HCT116 (cell line): ENCODE data around the gene PRR16. TPM values are rescaled to one million over a fixed set of nuclear protein-coding genes. Genes with fewer than 3 reads are reported as not detected.

Experiments used
- ATAC-seq: fragments of 200-7000 bp; cut with Tn5 transposase; 2 replicates; pipeline ENCODE4 v1.9.1; 2020; ENCODE audit warnings: mild to moderate bottlenecking, moderate library complexity
- BruUV-seq: library from RNA; stranded (reverse); fragments of 400-500 nt; replicated peaks from 2 replicates; lab custom pipeline; 2021; lab: Mats Ljungman, UMichigan
- CTCF ChIA-PET: fragments of 300-600 bp; sonication (Branson Sonifier 250); formaldehyde crosslinking; loops from one replicate; lab custom pipeline; 2021; ENCODE audit warnings: antibody characterized with exemption; lab: Charles Lee
- POLR2A ChIA-PET: fragments of 300-600, 350-600 bp; sonication (Branson Sonifier 250); formaldehyde crosslinking; loops from one replicate; lab custom pipeline; 2021; ENCODE audit warnings: antibody characterized with exemption; lab: Charles Lee
- RAD21 ChIA-PET, 2 experiments: fragments of 300-600 bp; sonication (Branson Sonifier 250); formaldehyde crosslinking; loops; one replicate each; lab custom pipeline; 2023; ENCODE audit warnings: low total read pairs in 2 of 2; ENCODE audit not compliant: uncharacterized antibody in 2 of 2, unreplicated experiment in 2 of 2, low non-redundant PET in 1 of 2; lab: Charles Lee
- DNase-seq: peaks from one replicate; pipeline ENCODE4 v3.0.0-alpha.2; 2010; ENCODE audit warnings: low read depth, low spot score
- H2AFZ ChIP-seq: fragments of 200-600 bp; shearing (Covaris generic), sonication (generic); 2 replicates; pipeline ENCODE4 v1.6.1; 2017; ENCODE audit warnings: low read depth, mixed run types, mixed read lengths, antibody characterized with exemption, low read length; ENCODE audit not compliant: poor library complexity, severe bottlenecking
- H3K27ac ChIP-seq: 2 replicates; pipeline ENCODE4 v1.5.1; 2012; ENCODE audit warnings: low read depth, low read length
- H3K27me3 ChIP-seq: fragments of 200-600 bp; sonication (generic); 2 replicates; pipeline ENCODE4 v1.6.1; 2016; ENCODE audit warnings: mixed run types, low read length, mixed read lengths; ENCODE audit not compliant: insufficient read depth
- H3K36me3 ChIP-seq, 2 experiments: fragments of 200-500 bp in 1 of 2; fragments of 200-600 bp in 1 of 2; sonication (Bioruptor generic) in 1 of 2; sonication (generic) in 1 of 2; 2 replicates each; pipeline versions ENCODE4 v1.5.1 to v1.6.1; 2014 to 2016; ENCODE audit warnings: low read length in 2 of 2, inconsistent platforms in 1 of 2, mixed read lengths in 1 of 2, mixed run types in 1 of 2; ENCODE audit not compliant: insufficient read depth in 2 of 2, control insufficient read depth in 1 of 2
- H3K4me1 ChIP-seq, 2 experiments: fragments of 200-600 bp in 1 of 2; sonication (generic) in 1 of 2; 2 replicates each; pipeline versions ENCODE4 v1.5.1 to v1.6.1; 2012 to 2017; ENCODE audit warnings: low read length in 2 of 2, inconsistent platforms in 1 of 2, mild to moderate bottlenecking in 1 of 2, mixed read lengths in 1 of 2, mixed run types in 1 of 2, moderate library complexity in 1 of 2; ENCODE audit not compliant: insufficient read depth in 2 of 2, control insufficient read depth in 1 of 2
- H3K4me2 ChIP-seq: fragments of 200-600 bp; sonication (generic); 2 replicates; pipeline ENCODE4 v1.6.1; 2017; ENCODE audit warnings: mixed run types, low read length, mixed read lengths
- H3K4me3 ChIP-seq, 2 experiments: fragments of 200-600 bp in 1 of 2; sonication (generic) in 1 of 2; replicated peaks in 1 of 2; 2 replicates each; pipeline ENCODE4 v1.5.1; 2011 to 2016; ENCODE audit warnings: low read length in 2 of 2, control low read depth in 1 of 2, low read depth in 1 of 2, mild to moderate bottlenecking in 1 of 2, mixed read lengths in 1 of 2, mixed run types in 1 of 2
- H3K79me2 ChIP-seq: fragments of 200-600 bp; sonication (generic); 2 replicates; pipeline ENCODE4 v1.6.1; 2017; ENCODE audit warnings: mild to moderate bottlenecking, mixed run types, low read length, moderate library complexity, mixed read lengths; ENCODE audit not compliant: insufficient read depth
- H3K9ac ChIP-seq: fragments of 200-600 bp; sonication (generic); 2 replicates; pipeline ENCODE4 v1.6.1; 2016; ENCODE audit warnings: low read length, mixed read lengths
- H3K9me2 ChIP-seq: fragments of 200-600 bp; sonication (generic), shearing (Covaris generic); 2 replicates; pipeline ENCODE4 v1.6.1; 2017; ENCODE audit warnings: mixed run types, mild to moderate bottlenecking, moderate library complexity; ENCODE audit not compliant: insufficient read depth
- H3K9me3 ChIP-seq, 2 experiments: fragments of 200-500 bp in 1 of 2; fragments of 200-600 bp in 1 of 2; sonication (Bioruptor generic) in 1 of 2; sonication (generic) in 1 of 2; 2 replicates each; pipeline ENCODE4 v1.6.1; 2014 to 2017; ENCODE audit warnings: low read length in 2 of 2, mixed read lengths in 2 of 2, inconsistent platforms in 1 of 2, low read depth in 1 of 2, mild to moderate bottlenecking in 1 of 2, mixed run types in 1 of 2, moderate library complexity in 1 of 2; ENCODE audit not compliant: control insufficient read depth in 1 of 2, insufficient read depth in 1 of 2
- H4K20me1 ChIP-seq: fragments of 200-600 bp; sonication (generic), shearing (Covaris generic); 2 replicates; pipeline ENCODE4 v1.6.1; 2017; ENCODE audit warnings: mixed run types, mild to moderate bottlenecking, moderate library complexity; ENCODE audit not compliant: insufficient read depth
- CEBPB ChIP-seq: IDR thresholded peaks from 2 replicates; pipeline ENCODE4 v1.6.1; 2012; ENCODE audit warnings: low read depth
- CTCF ChIP-seq, 3 experiments: fragments of 200-600 bp in 1 of 3; sonication (generic) in 1 of 3; IDR thresholded peaks in 2 of 3; conservative IDR thresholded peaks in 1 of 3; 2 replicates each; pipeline ENCODE4 v1.5.1; 2012 to 2017; ENCODE audit warnings: low read depth in 2 of 3, low read length in 2 of 3, antibody characterized with exemption in 1 of 3, borderline replicate concordance in 1 of 3, control low read depth in 1 of 3, mild to moderate bottlenecking in 1 of 3, mixed read lengths in 1 of 3, mixed run types in 1 of 3, moderate library complexity in 1 of 3; ENCODE audit not compliant: insufficient read depth in 1 of 3
- EGR1 ChIP-seq: IDR thresholded peaks from 2 replicates; pipeline ENCODE4 v1.6.1; 2012; ENCODE audit warnings: low read depth
- EZH2 ChIP-seq: fragments of 200-600 bp; sonication (generic); IDR thresholded peaks from 2 replicates; pipeline ENCODE4 v1.6.1; 2017; ENCODE audit warnings: antibody characterized with exemption, mixed run types
- EZH2phosphoT487 ChIP-seq: fragments of 200-600 bp; IDR thresholded peaks from 2 replicates; pipeline ENCODE4 v1.6.1; 2018; ENCODE audit warnings: antibody characterized with exemption, borderline replicate concordance
- FOSL1 ChIP-seq: IDR thresholded peaks from 2 replicates; pipeline ENCODE4 v1.6.1; 2012; ENCODE audit warnings: low read depth
- JUND ChIP-seq: IDR thresholded peaks from 2 replicates; pipeline ENCODE4 v1.6.1; 2012
- POLR2A ChIP-seq: IDR thresholded peaks from 2 replicates; pipeline ENCODE4 v1.7.0; 2011; ENCODE audit warnings: borderline replicate concordance; ENCODE audit not compliant: insufficient read depth, insufficient read length; ENCODE audit errors: extremely low read depth
- POLR2AphosphoS5 ChIP-seq: IDR thresholded peaks from 2 replicates; pipeline ENCODE4 v1.6.1; 2011; ENCODE audit warnings: mild to moderate bottlenecking, low read depth, low read length, moderate library complexity
- RAD21 ChIP-seq: IDR thresholded peaks from 2 replicates; pipeline ENCODE4 v1.6.1; 2012; ENCODE audit warnings: low read depth, mild to moderate bottlenecking
- REST ChIP-seq: IDR thresholded peaks from 2 replicates; pipeline ENCODE4 v1.6.1; 2012; ENCODE audit warnings: low read depth
- SP1 ChIP-seq: IDR thresholded peaks from 2 replicates; pipeline ENCODE4 v1.6.1; 2012; ENCODE audit warnings: low read depth
- SRF ChIP-seq: IDR thresholded peaks from 2 replicates; pipeline ENCODE4 v1.6.1; 2012; ENCODE audit warnings: low read depth
- YY1 ChIP-seq: IDR thresholded peaks from 2 replicates; pipeline ENCODE4 v1.6.1; 2011; ENCODE audit warnings: low read length, low read depth, moderate library complexity, mild to moderate bottlenecking; ENCODE audit not compliant: insufficient replicate concordance; ENCODE audit errors: extremely low read depth
- ZBTB33 ChIP-seq: IDR thresholded peaks from 2 replicates; pipeline ENCODE4 v1.6.1; 2011; ENCODE audit warnings: mild to moderate bottlenecking, low read length, moderate library complexity; ENCODE audit not compliant: insufficient replicate concordance; ENCODE audit errors: extremely low read depth
- ZFX ChIP-seq: fragments of 450-650 bp; IDR thresholded peaks from 2 replicates; pipeline ENCODE4 v1.6.1; 2017
- intact Hi-C: fragments of 100-400 bp; cut with micrococcal nuclease; formaldehyde crosslinking; loops from 2 replicates; pipeline ENCODE4 v1.10.0; 2022
- total RNA-seq: library from RNA; stranded (reverse); gene quantifications from one replicate; pipeline ENCODE4 v1.2.1, GENCODE V29; 2021; ENCODE audit not compliant: unreplicated experiment

The PRR16 gene
- total RNA-seq, 1 experiment from 2014 or later: 0.42 TPM

- intact Hi-C loops: no loop called here
- H3K27ac ChIP-seq: no peak overlapping the region
- ATAC-seq: no peak
These were observed 253.3 kb downstream of the PRR16 start for GRCh38 chr5:120717381-120717780.

More at GRCh38 chr5:120717381-120717780, 253.3 kb downstream of the PRR16 start:
- Histone ChIP-seq H3K4me1 (no peaks in the 10 kb centered on the region), H3K9me2 (no peaks in the 10 kb centered on the region), H3K4me3 (no peak overlapping the region), H2AFZ (no peak overlapping the region), H3K27me3 (no peaks in the 10 kb centered on the region), H4K20me1 (no peaks in the 10 kb centered on the region), H3K79me2 (no peaks in the 10 kb centered on the region), H3K36me3 (no peaks in the 10 kb centered on the region), H3K4me2 (no peak overlapping the region), H3K9me3 (no peaks in the 10 kb centered on the region), H3K9ac (no peak overlapping the region)
- ChIA-PET RAD21 (no interaction called here), CTCF (no interaction called here), POLR2A (no interaction called here)
- BruUV-seq: no TSS peak
- no peak for DNase-seq
- TF ChIP-seq JUND: no peak
- no peak for TF ChIP-seq EZH2phosphoT487
- TF ChIP-seq CEBPB: no peak
- no peak for TF ChIP-seq ZFX
- no peak for TF ChIP-seq POLR2A
- TF ChIP-seq POLR2AphosphoS5: no peak
- TF ChIP-seq EGR1: no peak
- no peak for TF ChIP-seq SRF
- TF ChIP-seq CTCF (IDR thresholded peaks at IDR 0.05 in 2 of 3, conservative IDR thresholded peaks at IDR 0.05 in 1 of 3; ENCODE audit: borderline replicate concordance in 1 of 3, insufficient read depth in 1 of 3, low read depth in 2 of 3, low read length in 2 of 3): no peak
- TF ChIP-seq REST: no peak
- TF ChIP-seq FOSL1: no peak
- no peak for TF ChIP-seq ZBTB33
- no peak for TF ChIP-seq SP1
- no peak for TF ChIP-seq YY1
- TF ChIP-seq EZH2: no peak
- TF ChIP-seq RAD21: no peak
